RPMI8226 (cell line): ENCODE measurements around the gene ABTB2.

Source experiments
- DNase-seq: peaks from one replicate; pipeline ENCODE4 v3.0.0-alpha.2; 2015

The ABTB2 gene

DNA sequence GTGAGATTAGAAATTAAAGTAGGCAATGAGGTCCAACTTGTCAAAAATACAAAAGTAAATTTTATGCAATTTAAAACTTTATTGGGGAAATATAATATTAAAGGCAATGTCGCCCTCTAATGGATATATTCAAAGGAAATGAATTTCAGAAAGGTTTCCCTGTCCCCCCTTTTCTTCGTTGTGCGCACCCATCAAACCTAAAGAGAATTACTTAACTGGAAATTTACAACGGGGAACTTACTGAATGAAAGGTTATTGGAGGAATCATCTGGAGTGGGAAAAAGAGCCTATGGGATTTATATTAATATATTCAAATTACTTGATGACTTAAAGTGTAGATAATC lies 1.7 kb upstream of the ABTB2 start:
- DNase-seq, result no peak

DNA sequence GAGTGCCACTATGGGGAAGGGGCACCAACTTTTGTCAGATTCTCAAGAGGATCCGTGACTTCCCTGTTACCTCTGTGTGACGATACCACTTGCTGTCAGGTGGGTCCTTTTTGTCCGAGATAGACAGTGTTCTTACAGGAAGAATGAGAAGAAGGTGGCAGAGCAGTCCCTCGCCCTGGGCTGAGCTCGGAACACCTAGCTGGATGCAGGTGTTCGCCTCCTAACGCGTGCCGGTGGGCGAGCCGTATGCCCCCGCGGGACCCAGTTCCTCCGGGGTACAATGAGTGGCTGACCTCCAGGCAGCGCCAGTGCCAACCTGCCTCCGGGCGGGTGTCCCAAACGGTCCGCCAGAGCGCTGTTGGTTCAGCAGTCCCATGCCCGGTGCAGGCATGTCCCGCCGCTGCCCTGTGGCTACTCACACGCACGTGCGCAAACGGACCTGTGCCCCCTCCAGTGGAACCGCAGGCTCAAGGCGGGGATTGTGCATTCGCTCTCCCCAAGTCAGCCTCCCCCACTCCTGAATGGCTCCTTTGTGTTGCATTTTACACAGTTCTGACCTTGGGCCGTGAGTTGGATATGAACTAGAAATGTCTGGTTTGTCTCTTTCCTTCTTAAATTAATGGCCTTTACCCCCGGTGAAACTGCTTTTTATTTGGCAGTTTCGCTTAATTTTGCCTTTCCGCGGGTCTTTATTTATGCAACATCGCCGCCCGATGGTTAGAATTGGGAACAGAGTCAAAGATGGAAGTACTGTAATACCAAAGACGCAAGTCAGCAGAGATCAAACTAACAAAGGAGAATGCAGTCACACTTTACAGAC lies 1.1 kb upstream of the ABTB2 start:
- DNase-seq, result peak; percentile 72

DNA sequence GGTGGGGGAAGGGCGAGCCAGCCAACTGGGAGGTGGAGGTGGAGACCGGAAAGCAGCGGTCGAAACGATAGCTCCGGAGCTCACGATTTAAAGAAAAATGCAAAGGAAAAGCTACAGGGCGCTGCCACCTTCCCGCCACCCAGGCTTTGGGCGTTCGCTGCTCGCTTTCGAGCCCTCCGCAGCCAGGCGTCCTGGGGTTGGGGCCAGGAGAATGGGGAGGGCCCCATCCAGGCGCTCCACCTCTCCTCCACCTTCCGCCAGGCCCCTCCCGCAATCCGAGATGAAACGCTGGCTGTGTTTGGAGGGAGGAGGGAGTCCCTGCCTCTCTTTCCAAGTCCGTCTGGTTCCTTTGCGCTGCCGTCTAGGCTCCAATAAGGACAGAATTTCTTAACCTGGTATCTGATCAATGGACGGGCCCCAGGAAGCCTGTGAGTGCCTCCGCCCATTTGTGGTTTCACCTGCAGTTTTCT lies 483 bp upstream of the ABTB2 start:
- no peak for DNase-seq

DNA sequence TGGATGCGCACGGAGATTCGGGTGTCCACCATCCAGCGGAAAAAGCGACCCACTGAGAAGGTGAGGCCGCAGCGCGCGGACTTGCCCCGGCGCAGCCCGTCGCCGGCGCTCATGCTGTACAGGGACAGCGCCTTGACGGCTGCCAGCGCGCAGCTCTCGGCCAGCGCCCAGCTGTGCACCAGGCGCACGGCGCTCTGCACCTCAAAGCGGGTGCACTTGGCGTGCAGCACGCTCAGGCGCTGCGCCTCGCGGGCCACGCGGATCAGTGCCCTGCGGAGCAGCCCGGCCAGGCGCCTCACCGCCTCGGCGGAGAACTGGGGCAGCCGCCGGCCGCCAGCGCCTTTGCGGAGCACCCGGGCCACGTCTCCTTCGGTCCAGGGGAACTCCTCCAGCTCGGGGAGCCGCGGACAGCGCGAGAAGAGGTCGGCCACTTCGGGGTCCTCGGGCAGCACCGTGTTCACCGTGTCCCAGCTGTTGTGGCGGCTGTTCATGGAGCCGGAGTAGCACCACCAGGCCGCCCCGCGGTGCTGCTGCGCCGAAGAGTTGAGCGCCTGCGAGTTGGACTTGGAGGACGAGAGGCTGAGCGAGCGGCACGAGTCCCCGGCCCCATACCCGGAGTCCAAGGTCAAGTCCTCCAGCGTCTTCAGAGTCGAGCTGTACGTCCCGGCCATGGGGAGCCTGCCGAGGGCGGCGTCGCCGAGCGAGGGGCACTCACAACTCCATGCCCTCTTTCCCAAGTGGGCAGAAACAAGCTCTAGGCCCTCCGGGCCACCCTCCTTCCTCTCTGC lies 703 bp downstream of the ABTB2 start:
- DNase-seq, result peak; percentile 51

DNA sequence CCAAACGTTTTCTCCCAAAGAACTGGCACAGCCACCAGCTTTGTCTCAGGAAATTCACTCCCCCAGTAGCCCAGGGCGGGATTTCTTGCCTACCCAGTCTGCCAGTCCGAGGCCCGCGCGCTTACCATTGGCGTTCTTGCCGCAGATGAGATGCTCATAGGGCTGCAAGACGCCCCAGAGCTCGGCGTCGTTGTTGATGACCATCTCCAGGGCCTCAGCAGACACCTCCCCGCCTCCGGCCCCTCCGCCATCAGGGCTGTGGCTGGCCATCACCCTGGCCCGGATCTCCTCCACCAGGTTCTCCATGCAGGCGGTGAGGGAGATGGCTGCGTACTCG lies 1.3 kb downstream of the ABTB2 start:
- no peak for DNase-seq

DNA sequence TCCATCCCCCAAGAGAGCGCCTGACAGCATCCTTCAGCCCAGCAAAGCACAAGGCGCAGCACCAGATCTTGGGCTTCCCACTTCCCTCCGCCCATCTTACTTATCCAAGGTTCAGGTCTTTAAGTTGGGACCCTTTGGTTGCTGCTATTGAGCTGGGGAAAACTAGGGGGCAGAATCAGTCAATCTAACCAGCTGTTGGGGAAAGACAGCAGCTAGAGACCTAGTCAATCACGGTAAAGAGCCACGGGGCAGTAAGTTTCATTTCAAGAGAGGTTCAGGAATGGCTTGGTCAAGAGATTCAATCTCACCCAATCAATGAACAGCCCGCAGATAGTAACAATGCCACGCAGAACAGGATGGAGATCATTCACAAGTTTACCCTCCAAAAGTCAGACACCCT lies 1.7 kb downstream of the ABTB2 start:
- DNase-seq, result no peak

DNA sequence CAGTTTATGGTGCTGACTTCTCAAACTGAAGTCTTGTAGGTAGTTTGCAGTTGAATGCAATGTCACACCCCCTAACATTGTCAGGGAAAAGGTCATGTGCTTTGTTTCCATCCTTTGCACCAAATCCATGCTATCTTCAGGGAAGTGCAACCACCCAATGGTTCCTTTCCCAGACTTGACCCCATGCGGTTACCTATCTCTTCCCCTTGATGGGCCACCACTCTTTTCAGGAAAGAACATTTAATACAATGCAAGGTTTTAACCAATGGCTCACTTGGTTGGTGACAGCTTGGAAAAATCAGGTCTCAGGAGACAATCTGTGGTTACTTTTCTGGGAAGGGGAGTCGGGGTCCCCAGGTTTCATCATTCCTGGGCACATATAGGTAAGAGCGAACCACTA lies 2.1 kb downstream of the ABTB2 start:
- no peak for DNase-seq

DNA sequence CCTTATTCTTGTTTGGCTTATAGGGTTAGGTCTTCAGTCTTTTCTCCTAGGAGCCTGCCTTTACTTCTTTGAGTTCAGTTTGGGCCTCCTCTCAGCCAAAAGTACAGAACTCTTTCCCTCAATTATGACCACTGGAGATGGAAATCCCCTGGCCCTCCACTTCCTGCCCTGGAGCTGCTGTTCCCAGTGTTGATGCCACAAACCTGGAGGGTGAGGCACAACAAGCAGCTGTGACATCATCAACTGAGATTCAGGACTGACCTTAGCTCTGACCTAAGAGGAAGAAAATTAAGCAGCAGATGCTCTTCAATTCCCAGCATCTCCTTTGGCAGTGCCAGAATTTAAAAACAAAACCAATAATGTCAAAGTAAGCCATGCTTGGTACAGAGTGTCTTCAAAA lies 3.0 kb downstream of the ABTB2 start:
- no peak for DNase-seq

DNA sequence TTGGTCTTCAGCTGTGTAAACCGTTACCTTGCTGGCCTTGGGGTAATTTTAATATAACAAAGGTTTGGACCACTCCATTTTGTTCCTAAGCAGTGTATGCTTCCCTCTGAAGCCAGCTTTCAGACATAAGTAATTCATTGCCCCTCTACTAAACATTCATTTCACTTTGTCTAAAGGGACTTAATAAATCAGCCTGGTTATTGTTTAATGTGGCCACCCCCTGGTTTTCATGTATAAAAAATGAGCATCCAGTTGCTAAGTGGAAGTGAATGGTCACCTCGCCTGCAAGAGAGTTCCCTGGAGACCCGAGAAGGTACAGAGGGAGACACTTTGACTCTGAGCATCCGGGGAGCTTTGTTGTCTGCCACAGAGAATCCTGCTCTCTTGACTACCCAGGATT lies 3.9 kb downstream of the ABTB2 start:
- no peak for DNase-seq

DNA sequence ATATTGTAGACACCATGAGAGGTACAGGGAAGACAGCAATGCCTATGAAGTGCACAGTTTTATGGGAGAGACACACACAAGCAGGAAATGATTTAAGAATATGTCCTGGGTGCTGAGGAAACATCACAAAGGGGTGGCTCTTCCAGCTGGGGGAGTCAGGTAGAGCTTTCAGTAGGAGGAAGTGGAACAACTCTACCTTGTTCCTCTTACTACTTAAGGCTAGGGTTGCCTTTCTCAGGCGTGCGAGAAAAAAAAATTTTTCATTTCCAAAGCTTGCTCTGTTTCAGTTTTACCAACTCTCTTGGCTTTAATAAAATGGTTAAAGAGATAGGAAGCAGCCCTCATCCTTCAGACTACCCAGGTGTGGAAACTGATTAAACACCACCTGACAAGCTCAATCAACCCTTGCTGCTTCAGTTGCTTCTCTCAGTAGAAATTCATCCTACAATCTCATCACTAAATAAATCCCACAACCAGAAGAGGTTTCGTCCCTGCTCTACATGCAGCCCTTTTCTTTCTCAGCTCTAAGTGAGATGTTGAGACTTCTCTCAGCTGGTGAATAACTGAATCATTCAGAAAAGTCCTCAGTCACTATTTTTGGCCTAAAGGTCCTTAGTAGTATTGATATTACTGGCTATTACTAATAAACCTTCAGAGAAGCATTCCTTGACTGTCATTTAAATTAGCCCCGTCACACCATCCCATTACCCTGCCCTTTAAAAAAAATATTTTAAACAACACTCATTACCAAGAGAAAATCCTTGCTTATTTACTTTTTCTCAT lies 5.9 kb downstream of the ABTB2 start:
- DNase-seq, result no peak

DNA sequence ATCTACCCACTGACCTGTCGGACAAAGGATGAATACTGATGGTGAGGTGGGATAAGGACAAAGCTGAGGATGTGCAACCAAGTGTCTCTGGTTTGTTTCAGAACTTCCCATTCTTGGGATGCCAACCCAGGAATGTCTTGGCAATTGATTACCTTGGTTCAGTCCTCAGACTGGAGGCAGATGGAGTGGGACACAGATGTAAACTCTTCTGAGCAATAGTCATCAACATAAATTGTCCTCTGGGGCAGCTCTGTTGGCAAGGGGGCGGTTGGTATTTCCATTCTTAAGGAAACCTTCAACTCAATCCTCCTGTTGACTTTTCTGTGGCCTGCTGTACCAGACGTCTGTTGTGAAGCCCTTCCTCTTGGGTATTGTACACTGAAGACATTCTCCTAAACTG lies 6.8 kb downstream of the ABTB2 start:
- no peak for DNase-seq

DNA sequence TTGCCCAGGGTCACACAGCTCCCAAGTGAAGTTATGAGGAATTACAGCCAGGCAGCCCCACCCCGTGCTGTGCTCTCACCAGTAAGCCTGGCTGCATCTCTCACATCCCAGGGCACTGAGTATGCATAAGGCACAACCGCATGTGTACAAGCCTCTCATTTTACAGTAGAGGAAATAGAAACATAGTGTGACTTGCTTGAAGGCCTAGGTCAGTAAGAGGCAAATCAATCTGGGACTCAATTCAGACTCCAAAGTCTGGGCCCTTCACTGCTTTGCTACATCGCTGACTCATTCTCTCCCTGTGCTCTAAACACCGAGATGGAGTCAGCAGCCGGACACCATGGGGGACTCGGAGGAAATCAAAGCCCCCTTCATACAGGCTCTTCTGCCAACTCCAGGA lies 7.9 kb downstream of the ABTB2 start:
- no peak for DNase-seq

DNA sequence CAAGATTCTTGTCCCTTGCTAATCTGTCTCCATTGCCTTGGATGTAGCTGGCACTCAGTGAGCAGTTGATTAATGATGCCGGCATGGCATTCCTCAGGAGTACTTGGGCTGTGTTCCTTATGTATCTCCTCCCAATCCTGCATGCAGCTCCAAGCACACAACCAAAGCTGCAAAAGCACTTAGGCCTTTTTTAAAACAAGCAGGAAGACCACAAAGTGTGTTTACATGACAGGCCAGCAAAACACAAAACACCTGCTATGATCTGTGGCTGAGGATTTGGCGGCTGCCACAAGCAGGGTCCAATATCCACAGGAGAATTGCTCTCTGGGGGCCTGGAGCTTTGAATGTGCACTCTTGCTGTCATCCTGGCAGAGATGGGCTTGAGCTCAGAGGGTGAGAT lies 8.9 kb downstream of the ABTB2 start:
- no peak for DNase-seq

DNA sequence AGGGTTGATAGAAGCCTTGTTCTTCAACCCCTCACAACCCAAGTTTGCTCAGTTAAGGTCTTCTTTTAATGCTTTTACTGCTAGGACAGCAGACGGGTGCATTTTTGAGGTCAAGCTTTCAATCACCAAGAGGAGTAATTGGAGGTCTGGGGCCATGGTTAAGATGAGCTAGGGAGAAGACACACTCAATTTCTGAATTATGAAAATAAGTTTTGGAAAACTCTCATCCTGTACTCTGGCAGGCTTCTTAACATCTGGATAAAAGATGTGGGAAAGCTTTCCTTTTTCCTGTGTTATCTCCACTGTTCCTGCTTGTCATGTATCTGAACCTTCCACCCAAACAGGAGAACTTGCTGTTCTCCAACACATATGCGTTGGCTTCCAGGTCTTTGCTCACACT lies 9.7 kb downstream of the ABTB2 start:
- DNase-seq, result no peak

DNA sequence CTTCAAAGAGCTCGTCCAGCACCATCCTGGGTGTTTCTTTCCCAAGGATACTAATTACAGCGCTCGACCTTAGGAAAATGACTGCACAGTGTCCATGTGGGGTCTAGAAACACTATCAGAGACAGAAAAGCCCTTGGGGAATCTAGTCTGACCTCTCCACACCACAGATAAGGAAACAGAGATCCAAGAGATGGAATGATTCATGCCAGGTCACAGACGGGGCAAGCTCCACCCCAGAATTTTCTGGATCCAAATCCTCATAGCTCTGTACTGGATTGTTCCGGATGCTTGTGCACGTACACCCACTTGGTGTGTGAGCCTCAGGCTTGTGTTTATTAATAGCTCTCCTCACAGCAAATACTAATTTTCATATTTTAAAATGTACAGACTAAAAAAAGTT lies 11.3 kb downstream of the ABTB2 start:
- DNase-seq, result no peak

DNA sequence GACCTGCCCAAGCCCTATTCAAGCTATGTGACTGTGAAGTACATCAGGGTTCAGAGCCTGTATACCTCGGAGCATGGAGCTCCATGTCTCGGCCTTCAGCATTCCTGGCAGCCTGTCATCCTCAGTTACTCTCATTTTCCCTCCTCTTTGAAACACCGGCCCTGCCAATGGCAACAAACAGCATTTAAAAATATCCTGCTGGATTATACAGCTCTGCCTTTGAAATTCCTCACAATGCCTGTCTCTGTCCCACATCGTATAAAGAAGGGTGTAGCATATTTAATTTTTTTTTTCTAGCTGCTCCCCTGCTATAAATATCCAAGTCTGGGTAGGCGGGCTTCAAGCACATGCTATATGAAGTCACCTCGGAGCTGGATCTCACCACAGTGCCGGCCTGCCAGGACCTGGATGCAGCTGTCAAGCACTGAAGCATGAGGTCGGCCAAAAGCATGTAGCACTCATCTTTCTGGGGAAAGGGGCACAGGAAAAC lies 11.8 kb downstream of the ABTB2 start:
- no peak for DNase-seq

DNA sequence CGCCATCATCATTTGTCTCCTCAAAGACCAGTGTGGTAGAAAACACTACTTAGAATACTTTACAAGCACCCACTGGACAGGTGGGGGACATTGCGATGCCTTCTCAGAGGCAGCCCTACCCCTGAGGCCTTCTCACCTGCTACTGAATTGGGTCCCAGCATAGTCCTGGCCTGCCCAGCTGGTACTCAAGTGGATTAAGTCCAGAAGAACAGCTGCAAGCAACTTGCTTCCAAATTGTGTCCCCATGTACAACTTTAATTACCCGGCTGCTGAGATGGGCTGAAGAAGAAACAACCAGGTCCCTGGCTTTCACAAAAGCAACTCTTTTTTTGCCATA lies 12.3 kb downstream of the ABTB2 start:
- DNase-seq, result no peak

DNA sequence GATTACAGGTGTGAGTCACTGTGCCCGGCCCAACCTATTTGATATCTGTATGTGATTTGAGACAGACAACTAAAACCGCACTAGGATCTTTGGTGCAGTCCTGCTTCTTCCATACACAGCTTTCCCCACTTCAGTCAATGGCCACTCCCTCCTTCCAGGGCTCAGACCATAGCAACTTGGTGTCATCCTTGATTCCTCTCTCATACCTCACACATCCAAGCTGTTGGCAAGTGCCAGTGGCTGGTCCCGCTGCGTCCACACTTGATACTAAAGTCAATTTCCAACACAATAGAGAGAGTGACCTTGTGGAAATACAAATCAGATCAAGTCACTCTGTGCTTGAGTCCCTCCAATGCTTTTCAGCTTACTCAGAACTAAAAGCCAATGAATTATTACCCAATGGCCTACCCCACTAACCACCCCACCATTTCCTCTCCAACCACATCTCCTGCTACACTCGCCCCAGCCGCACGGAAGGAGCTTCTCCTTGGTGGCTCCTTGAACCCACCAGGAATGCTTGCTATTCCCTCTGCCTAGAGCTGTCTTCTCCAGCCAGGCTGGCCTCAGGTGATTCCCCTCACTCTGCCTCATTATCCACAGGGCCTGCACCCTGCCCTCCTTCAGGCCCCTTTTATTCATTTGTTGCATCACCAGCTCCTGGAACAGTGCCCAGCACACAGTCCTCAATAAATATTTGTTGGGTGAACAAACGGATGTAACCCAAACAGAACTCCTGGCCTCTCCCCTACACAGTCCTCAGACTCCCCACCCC lies 12.9 kb downstream of the ABTB2 start:
- DNase-seq, result no peak

DNA sequence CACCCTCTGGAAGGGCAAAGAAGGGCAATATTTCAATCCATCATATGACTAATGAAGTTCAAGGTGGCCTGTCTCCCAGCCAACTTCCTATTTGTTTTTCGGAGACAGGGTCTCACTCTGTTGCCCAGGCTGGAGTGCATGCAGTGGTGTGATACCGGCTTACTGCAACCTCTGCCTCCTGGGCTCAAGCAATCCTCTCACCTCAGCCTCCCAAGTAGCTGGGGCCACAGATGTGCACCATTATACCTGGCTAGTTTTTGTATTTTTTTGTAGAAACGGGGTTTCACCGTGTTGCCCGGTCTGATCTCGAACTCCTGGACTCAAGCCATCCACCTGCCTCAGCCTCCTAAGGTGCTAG lies 13.4 kb downstream of the ABTB2 start:
- DNase-seq, result no peak

DNA sequence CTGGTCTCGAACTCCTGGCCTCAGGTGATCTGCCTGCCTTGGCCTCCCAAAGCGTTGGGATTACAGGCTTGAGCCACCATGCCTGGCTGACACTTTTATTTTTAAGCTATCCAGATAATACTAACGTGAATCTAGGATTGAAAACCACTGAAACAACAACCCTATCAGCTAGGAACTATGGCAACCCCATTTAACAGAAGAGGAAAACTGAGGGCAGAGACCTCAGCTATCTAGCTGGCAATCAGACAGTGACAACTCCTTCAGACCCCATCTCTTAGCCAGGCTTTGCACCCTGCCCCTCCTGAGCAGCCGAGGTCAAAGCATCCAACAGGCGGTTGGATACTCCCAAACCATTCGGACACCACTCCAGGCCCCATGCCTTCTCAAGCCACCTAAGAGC lies 14.1 kb downstream of the ABTB2 start:
- no peak for DNase-seq

DNA sequence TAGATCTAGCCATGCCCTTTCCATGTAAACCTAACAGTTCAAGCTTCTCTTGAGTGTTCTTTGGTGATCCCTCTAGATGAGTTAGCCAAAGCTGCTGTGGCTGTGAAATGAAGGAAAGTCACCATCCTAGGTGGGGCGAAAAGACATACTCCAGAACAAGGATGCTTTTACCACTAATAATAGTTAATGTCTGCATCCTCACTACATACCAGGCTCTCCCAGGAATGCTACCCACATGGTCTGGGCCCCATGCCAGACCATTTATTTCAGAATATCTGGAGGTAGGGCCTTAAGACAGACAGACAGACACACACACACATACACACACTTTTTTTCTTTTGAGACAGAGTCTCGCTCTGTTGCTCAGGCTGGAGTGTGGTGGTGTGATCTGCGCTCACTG lies 14.7 kb downstream of the ABTB2 start:
- no peak for DNase-seq

DNA sequence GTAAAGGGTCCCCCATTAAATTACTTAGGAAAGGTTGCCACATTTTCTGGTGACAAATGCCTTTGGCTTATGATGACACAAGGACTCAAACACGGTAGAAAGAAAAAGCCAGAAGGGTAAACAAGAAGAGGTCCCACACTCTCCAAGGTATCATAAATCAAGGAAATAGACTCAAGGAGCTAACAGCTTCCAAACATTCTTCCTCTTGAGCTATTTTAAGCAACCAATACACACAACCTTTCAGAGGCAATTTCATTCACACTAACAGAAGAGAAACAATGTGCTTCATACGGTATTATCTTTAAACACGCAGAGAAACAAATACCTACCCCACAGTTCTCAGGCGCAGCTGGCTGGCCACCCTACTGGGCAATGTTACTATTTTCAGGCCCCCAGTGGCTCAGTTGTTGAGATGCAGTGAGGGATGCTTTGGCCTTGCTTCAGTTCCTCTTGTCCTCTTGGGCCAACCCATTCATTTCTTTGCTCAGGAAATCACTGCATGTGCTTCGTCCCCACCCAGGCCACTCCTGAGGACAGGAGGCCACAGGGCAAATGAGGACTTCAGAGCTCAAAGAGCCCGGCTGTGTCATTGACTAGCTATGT lies 15.8 kb downstream of the ABTB2 start:
- no peak for DNase-seq

DNA sequence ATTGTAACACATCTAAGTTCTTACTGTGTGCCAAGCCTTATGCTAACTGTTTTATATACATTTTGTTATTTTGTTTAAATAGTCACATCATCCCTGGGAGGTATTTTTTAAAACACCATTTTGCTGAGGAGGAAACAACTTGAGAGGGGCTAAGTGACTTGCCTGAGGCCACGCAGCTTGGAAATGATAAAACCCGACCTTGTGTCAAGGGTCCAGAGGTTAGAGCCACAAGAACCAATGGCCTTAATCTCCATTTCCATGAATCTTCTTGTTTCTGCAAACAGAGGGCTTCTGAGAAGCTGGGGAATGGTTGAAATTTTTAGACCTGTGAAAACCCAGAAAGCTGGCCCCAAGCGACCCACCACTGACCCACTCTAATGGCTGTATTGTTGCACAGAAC lies 16.7 kb downstream of the ABTB2 start:
- no peak for DNase-seq
